GM12892 (cell line): ENCODE data around the gene RAB3A.

Experiments used
- POLR2A ChIP-seq: IDR thresholded peaks from 2 replicates; pipeline ENCODE4 v1.6.1; 2011; ENCODE audit warnings: low read depth, low read length, control low read depth
- POLR2AphosphoS5 ChIP-seq: IDR thresholded peaks from 2 replicates; pipeline ENCODE4 v1.6.1; 2011; ENCODE audit warnings: low read depth, low read length, control low read depth

DNA sequence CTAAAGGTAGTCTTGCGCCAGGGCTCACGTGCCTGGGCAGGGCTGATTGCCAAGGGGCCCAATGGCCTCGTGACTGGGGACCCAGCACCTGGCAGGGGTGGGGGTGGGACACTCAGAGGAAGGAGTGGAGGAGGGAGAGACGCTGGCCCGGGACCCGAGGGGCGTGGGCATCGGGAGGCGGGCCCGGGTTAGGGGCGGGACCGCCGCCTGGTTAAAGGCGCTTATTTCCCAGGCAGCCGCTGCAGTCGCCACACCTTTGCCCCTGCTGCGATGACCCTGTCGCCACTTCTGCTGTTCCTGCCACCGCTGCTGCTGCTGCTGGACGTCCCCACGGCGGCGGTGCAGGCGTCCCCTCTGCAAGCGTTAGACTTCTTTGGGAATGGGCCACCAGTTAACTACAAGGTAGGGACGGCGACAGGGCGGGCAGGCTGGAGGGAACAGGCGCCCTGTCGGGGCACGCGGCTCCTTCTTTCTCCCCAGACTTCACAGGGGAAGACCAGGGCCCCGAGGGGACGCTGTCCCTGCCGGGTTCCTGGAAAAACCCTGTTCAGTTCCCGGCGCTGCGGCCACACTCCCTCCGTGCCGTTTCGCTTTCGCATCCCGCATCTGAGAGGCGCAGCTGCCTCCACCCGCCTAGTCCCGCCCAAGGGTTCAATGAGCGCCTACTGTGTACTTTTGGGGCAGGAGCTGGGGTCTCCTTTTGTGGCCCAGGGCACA lies 30.1 kb downstream of the RAB3A start, which contains the start of gene IFI30:
- TF ChIP-seq POLR2AphosphoS5 (peak; percentile 93), POLR2A (peak; percentile 98)
